ENCODE results near the gene NEGR1. TPM values are rescaled to one million over a fixed set of nuclear protein-coding genes. Genes with fewer than 3 reads are reported as not detected.

NEGR1 gene
- total RNA-seq, 1 donor from 2014 or later, result 2.4 TPM

DNA sequence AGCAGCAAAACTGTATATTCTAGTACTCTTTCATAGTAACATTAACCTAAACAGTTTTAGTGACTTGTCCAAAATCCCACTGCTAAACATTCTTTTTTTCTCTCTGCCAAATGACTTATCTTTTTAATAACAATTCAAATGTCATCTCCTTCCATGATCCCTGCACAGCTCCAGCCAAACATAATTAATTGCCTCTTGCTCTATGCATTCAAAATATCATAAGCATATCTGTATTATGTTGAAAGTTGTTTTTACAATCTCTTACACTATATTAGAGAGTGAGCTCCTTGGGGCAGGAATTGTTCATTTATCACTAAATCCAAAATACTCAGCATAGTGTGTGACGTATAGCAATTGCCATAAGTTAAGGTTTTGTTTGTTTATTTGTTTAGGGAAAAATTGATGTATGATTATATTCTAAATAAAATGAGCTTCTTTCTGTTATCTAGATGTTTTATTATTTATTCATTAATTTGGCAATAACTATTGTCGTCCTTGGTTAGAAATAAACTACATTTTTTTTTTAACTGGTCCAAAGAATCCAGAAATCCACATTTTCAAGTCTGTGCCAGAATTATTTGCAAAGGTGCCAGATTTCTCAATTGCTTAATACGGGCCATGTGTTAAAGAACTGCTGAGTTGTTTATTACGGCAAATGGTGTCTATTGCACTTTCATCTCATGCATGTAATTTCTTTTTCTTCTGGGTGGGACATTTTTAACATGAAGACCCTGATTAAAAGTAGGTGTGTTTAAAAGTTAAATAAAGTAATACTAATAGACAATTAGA, 624.3 kb downstream of the NEGR1 start:
- TF ChIP-seq, protein P1, sequence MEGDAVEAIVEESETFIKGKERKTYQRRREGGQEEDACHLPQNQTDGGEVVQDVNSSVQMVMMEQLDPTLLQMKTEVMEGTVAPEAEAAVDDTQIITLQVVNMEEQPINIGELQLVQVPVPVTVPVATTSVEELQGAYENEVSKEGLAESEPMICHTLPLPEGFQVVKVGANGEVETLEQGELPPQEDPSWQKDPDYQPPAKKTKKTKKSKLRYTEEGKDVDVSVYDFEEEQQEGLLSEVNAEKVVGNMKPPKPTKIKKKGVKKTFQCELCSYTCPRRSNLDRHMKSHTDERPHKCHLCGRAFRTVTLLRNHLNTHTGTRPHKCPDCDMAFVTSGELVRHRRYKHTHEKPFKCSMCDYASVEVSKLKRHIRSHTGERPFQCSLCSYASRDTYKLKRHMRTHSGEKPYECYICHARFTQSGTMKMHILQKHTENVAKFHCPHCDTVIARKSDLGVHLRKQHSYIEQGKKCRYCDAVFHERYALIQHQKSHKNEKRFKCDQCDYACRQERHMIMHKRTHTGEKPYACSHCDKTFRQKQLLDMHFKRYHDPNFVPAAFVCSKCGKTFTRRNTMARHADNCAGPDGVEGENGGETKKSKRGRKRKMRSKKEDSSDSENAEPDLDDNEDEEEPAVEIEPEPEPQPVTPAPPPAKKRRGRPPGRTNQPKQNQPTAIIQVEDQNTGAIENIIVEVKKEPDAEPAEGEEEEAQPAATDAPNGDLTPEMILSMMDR (IDR thresholded peaks at IDR 0.05; ENCODE audit: unreplicated experiment), result no peak
- Mint-ChIP-seq H3K36me3 (no peaks in the 10 kb centered on the region), H3K4me3 (no peak overlapping the region), H3K27ac (no peak overlapping the region), H3K4me1 (no peaks in the 10 kb centered on the region), H3K27me3 (ENCODE audit: low read depth) (no peaks in the 10 kb centered on the region), H3K9me3 (peaks cover 4% of the 10 kb centered on the region)
- no peak for DNase-seq (ENCODE audit: low spot score in 2 of 2, unreplicated experiment in 2 of 2)

- no peak overlapping the region for H3K4me3 Mint-ChIP-seq
- H3K27me3 Mint-ChIP-seq (ENCODE audit: low read depth), result no peaks in the 10 kb centered on the region
- H3K9me3 Mint-ChIP-seq, result peaks cover 4% of the 10 kb centered on the region
- H3K4me1 Mint-ChIP-seq, result no peaks in the 10 kb centered on the region
- no peaks in the 10 kb centered on the region for H3K36me3 Mint-ChIP-seq
- H3K27ac Mint-ChIP-seq, result no peak overlapping the region
- TF ChIP-seq, protein P1 (IDR thresholded peaks at IDR 0.05; ENCODE audit: unreplicated experiment), result no peak
- no peak for DNase-seq (ENCODE audit: low spot score in 2 of 2, unreplicated experiment in 2 of 2)
Measured at GRCh38 chr1:71656902-71657301, 625.4 kb downstream of the NEGR1 start.

DNA sequence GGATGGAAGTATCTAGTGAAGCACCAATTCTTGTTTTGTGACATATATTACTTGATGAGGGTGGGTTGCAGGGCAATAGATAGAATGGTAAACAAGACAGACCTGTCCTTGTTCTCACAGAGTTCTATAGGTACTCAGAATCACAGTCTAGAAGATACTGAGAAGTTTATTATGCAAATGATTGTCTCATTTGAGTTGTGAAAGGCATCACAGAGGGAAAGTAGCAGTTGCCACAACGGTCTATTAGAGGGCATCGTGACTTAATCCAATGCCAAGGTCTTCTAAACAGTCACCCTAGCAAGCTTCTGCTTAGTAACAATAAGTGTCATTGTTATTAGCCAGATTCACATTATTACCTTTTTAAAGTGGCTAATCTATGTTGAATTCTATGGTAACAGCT, 626.7 kb downstream of the NEGR1 start:
- peaks cover 4% of the 10 kb centered on the region for H3K9me3 Mint-ChIP-seq
- no peaks in the 10 kb centered on the region for H3K36me3 Mint-ChIP-seq
- no peak for DNase-seq (ENCODE audit: low spot score in 2 of 2, unreplicated experiment in 2 of 2)
- no peaks in the 10 kb centered on the region for H3K27me3 Mint-ChIP-seq (ENCODE audit: low read depth)
- no peaks in the 10 kb centered on the region for H3K4me1 Mint-ChIP-seq
- H3K27ac Mint-ChIP-seq, result no peak overlapping the region
- no peak overlapping the region for H3K4me3 Mint-ChIP-seq
- TF ChIP-seq, protein P1 (IDR thresholded peaks at IDR 0.05; ENCODE audit: unreplicated experiment), result no peak

DNA sequence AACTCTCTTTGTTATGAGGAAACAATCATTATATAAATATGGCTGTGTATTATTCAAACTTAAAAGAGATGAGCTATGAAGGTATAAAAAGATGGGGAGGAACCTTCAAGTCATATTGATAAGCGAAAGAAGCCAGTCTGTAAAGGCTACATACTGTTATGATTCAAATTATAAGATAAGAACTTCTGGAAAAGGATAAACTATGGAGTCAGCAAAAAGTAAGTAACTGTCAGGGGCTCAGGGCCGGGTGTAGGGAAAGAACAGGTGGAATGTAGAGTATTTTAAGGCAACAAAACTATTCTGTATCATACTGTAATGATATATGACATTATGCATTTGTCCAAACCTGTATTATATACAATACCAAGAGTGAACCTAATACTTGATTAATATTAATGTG, 628.4 kb downstream of the NEGR1 start:
- DNase-seq (ENCODE audit: low spot score in 2 of 2, unreplicated experiment in 2 of 2), result no peak
- H3K4me1 Mint-ChIP-seq, result no peaks in the 10 kb centered on the region
- H3K36me3 Mint-ChIP-seq, result no peaks in the 10 kb centered on the region
- TF ChIP-seq, protein P1 (IDR thresholded peaks at IDR 0.05; ENCODE audit: unreplicated experiment), result no peak
- no peak overlapping the region for H3K4me3 Mint-ChIP-seq
- no peaks in the 10 kb centered on the region for H3K27me3 Mint-ChIP-seq (ENCODE audit: low read depth)
- no peak overlapping the region for H3K27ac Mint-ChIP-seq
- H3K9me3 Mint-ChIP-seq, result no peaks in the 10 kb centered on the region

GRCh38 chr1:71651214-71651613, 631.1 kb downstream of the NEGR1 start:
- DNase-seq (ENCODE audit: low spot score in 2 of 2, unreplicated experiment in 2 of 2), result no peak
- no peaks in the 10 kb centered on the region for H3K4me1 Mint-ChIP-seq
- TF ChIP-seq, protein P1 (IDR thresholded peaks at IDR 0.05; ENCODE audit: unreplicated experiment), result no peak
- H3K36me3 Mint-ChIP-seq, result no peaks in the 10 kb centered on the region
- no peaks in the 10 kb centered on the region for H3K9me3 Mint-ChIP-seq
- H3K4me3 Mint-ChIP-seq, result no peak overlapping the region
- no peaks in the 10 kb centered on the region for H3K27me3 Mint-ChIP-seq (ENCODE audit: low read depth)
- no peak overlapping the region for H3K27ac Mint-ChIP-seq
